Activated CD4-positive, alpha-beta T cell treated with anti-CD3 and anti-CD28 coated beads, Interleukin-2, amount 50 U/mL, for 24 hours (primary cell): ENCODE measurements around the gene DCST2.
A peak's percentile ranks its signal among the peaks of the same experiment; 100 is the strongest.

ENCODE experiments used
- DNase-seq, 2 donors: peaks; one replicate each; pipeline ENCODE4 v3.0.0-alpha.2; 2020; ENCODE audit warnings: low read depth in 1 of 2, low spot score in 1 of 2

The DCST2 gene

GRCh38 chr1:155050560-155051341 is 17.2 kb upstream of the DCST2 start, which contains the start of gene ADAM15:
ADAM15 (plus strand) TSS chr1:155051316; CDS start chr1:155051387, 71 bp downstream.
- peak; percentile 64 to 65 for DNase-seq

- no peak for DNase-seq
Observed at GRCh38 chr1:155049651-155050559, 16.3 kb upstream of the DCST2 start.

- no peak for DNase-seq
Observed at GRCh38 chr1:155048449-155049334, 15.1 kb upstream of the DCST2 start.

GRCh38 chr1:155044812-155045657 is 11.5 kb upstream of the DCST2 start:
- no peak for DNase-seq

- DNase-seq = no peak
Observed at GRCh38 chr1:155044365-155044764, 10.8 kb upstream of the DCST2 start.

- DNase-seq = no peak
Observed at GRCh38 chr1:155043793-155044192, 10.2 kb upstream of the DCST2 start.

- no peak for DNase-seq
Observed at GRCh38 chr1:155043301-155043702, 9.7 kb upstream of the DCST2 start.

GRCh38 chr1:155042789-155043188 is 9.2 kb upstream of the DCST2 start:
- no peak for DNase-seq

GRCh38 chr1:155040358-155041093 is 6.9 kb upstream of the DCST2 start:
- DNase-seq = no peak

- no peak for DNase-seq
Observed at GRCh38 chr1:155039308-155039669, 5.7 kb upstream of the DCST2 start.

- DNase-seq = no peak
Observed at GRCh38 chr1:155038602-155039307, 5.2 kb upstream of the DCST2 start.

GRCh38 chr1:155037851-155038441 is 4.4 kb upstream of the DCST2 start:
- DNase-seq = no peak

- DNase-seq = no peak
Observed at GRCh38 chr1:155037043-155037442, 3.5 kb upstream of the DCST2 start.

GRCh38 chr1:155035936-155036335 is 2.4 kb upstream of the DCST2 start:
- no peak for DNase-seq

GRCh38 chr1:155034318-155035208 is 982 bp upstream of the DCST2 start:
- DNase-seq = no peak

- no peak for DNase-seq
Observed at GRCh38 chr1:155032886-155033285, 695 bp downstream of the DCST2 start.

- DNase-seq = no peak
Observed at GRCh38 chr1:155030899-155031298, 2.7 kb downstream of the DCST2 start.
